GM23248 (cell line): Measurements from ENCODE around the gene DXO.

Experiments
- EZH2 ChIP-seq: fragments of 200-600 bp; sonication (generic); IDR thresholded peaks from 2 replicates; pipeline ENCODE4 v1.6.1; 2018; ENCODE audit warnings: antibody characterized with exemption, mild to moderate bottlenecking; ENCODE audit not compliant: insufficient read depth, poor library complexity, severe bottlenecking
- EZH2phosphoT487 ChIP-seq: fragments of 200-600 bp; sonication (generic); IDR thresholded peaks from 2 replicates; pipeline ENCODE4 v1.6.1; 2018; ENCODE audit warnings: antibody characterized with exemption, moderate library complexity, mild to moderate bottlenecking, low read depth; ENCODE audit not compliant: insufficient read depth

- TF ChIP-seq EZH2, result no peak
- no peak for TF ChIP-seq EZH2phosphoT487
These were observed 36.9 kb downstream of the DXO start for GRCh38 chr6:31935021-31935420.
